AG09309 (cell line): ENCODE results near the gene BUB1.

Experiments used
- DNase-seq: peaks from one replicate; pipeline ENCODE4 v3.0.0-alpha.2; 2010; ENCODE audit warnings: low read depth
- H3K4me3 ChIP-seq: 2 replicates; pipeline ENCODE4 v1.5.1; 2011; ENCODE audit warnings: mild to moderate bottlenecking, low read depth, low read length, moderate library complexity; ENCODE audit not compliant: control insufficient read depth
- TF ChIP-seq, protein P1 (sequence below): IDR thresholded peaks from 2 replicates; pipeline ENCODE4 v1.5.1; 2011; ENCODE audit warnings: mild to moderate bottlenecking, low read depth, low read length, inconsistent platforms; ENCODE audit not compliant: insufficient read depth, control insufficient read depth; ENCODE audit errors: missing control alignments

BUB1 gene

GRCh38 chr2:110670826-110671225 lies 7.0 kb downstream of the BUB1 start:
- DNase-seq: no peak
- TF ChIP-seq, protein P1, sequence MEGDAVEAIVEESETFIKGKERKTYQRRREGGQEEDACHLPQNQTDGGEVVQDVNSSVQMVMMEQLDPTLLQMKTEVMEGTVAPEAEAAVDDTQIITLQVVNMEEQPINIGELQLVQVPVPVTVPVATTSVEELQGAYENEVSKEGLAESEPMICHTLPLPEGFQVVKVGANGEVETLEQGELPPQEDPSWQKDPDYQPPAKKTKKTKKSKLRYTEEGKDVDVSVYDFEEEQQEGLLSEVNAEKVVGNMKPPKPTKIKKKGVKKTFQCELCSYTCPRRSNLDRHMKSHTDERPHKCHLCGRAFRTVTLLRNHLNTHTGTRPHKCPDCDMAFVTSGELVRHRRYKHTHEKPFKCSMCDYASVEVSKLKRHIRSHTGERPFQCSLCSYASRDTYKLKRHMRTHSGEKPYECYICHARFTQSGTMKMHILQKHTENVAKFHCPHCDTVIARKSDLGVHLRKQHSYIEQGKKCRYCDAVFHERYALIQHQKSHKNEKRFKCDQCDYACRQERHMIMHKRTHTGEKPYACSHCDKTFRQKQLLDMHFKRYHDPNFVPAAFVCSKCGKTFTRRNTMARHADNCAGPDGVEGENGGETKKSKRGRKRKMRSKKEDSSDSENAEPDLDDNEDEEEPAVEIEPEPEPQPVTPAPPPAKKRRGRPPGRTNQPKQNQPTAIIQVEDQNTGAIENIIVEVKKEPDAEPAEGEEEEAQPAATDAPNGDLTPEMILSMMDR: no peak
- no peak overlapping the region for H3K4me3 ChIP-seq

GRCh38 chr2:110669079-110669478 lies 8.8 kb downstream of the BUB1 start:
- no peak overlapping the region for H3K4me3 ChIP-seq
- no peak for DNase-seq
- TF ChIP-seq, protein P1: no peak

- DNase-seq: no peak
- H3K4me3 ChIP-seq: no peak overlapping the region
- TF ChIP-seq, protein P1: no peak
Observed at GRCh38 chr2:110667071-110667470, 10.8 kb downstream of the BUB1 start.

- no peak overlapping the region for H3K4me3 ChIP-seq
- DNase-seq: no peak
- TF ChIP-seq, protein P1: no peak
Observed at GRCh38 chr2:110664135-110664534, 13.7 kb downstream of the BUB1 start.

DNA sequence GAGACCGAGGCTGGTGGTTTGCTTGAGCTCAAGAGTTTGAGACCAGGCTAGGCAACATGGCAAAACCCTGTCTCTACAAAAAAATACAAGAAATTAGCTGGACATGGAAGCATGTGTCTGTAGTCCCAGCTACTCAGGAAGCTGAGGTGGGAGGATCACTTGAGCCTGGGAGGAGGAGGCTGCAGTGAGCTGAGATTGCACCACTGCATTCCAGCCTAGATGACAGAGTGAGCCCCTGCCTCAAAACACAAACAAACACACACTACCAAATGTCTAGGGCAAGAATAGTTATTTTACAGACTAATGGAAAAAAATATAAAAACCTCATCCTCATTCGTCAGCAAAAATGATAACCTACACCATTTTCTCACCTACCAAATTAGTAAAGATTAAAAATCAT lies 15.3 kb downstream of the BUB1 start:
- DNase-seq: no peak
- no peak overlapping the region for H3K4me3 ChIP-seq
- TF ChIP-seq, protein P1: no peak

DNA sequence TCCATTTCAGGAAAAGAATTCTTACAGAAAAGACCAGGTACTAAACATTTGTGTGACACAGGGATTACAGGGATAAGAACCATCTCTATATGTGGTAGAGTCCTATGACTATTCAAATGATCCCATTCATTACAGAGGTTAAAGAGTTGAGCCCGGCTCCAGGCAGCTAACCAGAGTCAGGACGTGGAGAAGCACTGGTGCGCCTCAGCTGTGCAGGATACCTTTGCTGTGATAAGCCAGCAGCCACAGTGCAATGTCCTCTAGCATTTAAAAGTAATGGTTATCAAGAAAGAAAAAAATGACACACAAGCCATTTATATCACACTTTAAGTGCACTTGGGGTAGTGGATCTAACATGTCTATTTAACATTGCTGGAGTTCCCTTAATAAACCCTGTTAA lies 17.3 kb downstream of the BUB1 start:
- no peak for DNase-seq
- TF ChIP-seq, protein P1: no peak
- H3K4me3 ChIP-seq: no peak overlapping the region

DNA sequence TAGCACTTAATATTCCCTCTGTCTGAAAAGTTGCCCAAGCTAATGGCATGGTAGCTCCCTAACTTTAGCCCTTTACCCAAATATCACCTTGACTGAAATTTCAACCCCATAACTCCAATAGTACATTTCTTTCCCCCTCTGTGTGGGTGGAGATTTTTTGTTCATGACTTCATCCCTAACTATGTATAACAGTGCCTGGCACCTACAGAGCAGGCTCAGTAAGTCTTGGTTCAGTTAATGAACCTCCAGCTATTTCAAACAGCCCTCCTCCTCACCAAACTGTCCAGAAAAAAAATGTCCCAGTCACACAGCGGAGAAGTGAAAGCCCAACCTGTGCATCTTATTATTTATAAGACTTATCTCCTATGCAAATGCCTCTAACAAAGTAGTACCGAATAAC lies 18.6 kb downstream of the BUB1 start:
- TF ChIP-seq, protein P1: no peak
- no peak for DNase-seq

More for the DNA sequence above, 18.6 kb downstream of the BUB1 start:
- no peak overlapping the region for H3K4me3 ChIP-seq
